GM12801 (cell line): ENCODE measurements around the gene ELF1.

Source experiments
- CTCF ChIP-seq: IDR thresholded peaks from one replicate; pipeline ENCODE4 v1.5.1; 2011; ENCODE audit warnings: control low read depth; ENCODE audit not compliant: insufficient read length; ENCODE audit errors: extremely low read depth

The ELF1 gene

GRCh38 chr13:41011382-41011956, 7.6 kb downstream of the ELF1 start:
- TF ChIP-seq CTCF = no peak

GRCh38 chr13:41008349-41008980, 10.7 kb downstream of the ELF1 start:
- no peak for TF ChIP-seq CTCF

GRCh38 chr13:41007744-41008128, 11.4 kb downstream of the ELF1 start:
- TF ChIP-seq CTCF = no peak

GRCh38 chr13:41006978-41007743, 12.0 kb downstream of the ELF1 start:
- no peak for TF ChIP-seq CTCF

- no peak for TF ChIP-seq CTCF
Observed at GRCh38 chr13:41006306-41006705, 12.8 kb downstream of the ELF1 start.

GRCh38 chr13:41005704-41006103, 13.4 kb downstream of the ELF1 start:
- no peak for TF ChIP-seq CTCF

- TF ChIP-seq CTCF = no peak
Observed at GRCh38 chr13:41004875-41005693, 14.0 kb downstream of the ELF1 start.
